ENCODE results near the gene CHST3. TPM values are rescaled to one million over a fixed set of nuclear protein-coding genes. Genes with fewer than 3 reads are reported as not detected.
"Not testable (repeated sequence)": the region's sequence is repeated elsewhere in the genome, so short reads cannot be mapped to it uniquely, and the experiment has no call there.

CHST3 gene
- 12.9 and 14.1 TPM in 2 replicates for total RNA-seq
- long read RNA-seq, partial matches to known transcripts, result 0 of 3 reads
- long read RNA-seq, other reads (novel, unspliced or antisense), result 3 of 3 reads

GRCh38 chr10:71964098-71964742, at the start of gene CHST3:
TSS of gene CHST3 (plus strand) at chr10:71964395. CDS start at chr10:72005843, 41,448 bp downstream.
- DNase-seq (ENCODE audit: low spot score, unreplicated experiment), result peak; percentile 35
- Mint-ChIP-seq H3K4me3 (ENCODE audit: low read depth) (peak within 1 kb of the TSS; percentile 90), H3K36me3 (ENCODE audit: insufficient read depth) (peaks cover 4% of the 10 kb centered on the region), H3K4me1 (ENCODE audit: low read depth) (peaks cover 35% of the 10 kb centered on the region), H3K27me3 (no peaks in the 10 kb centered on the region), H3K27ac (peak within 1 kb of the TSS; percentile 96), H3K9me3 (ENCODE audit: low read depth) (peaks cover 6% of the 10 kb centered on the region)
- no peak for TF ChIP-seq CTCF (IDR thresholded peaks at IDR 0.05; ENCODE audit: unreplicated experiment)

- Mint-ChIP-seq H3K4me1 (ENCODE audit: low read depth) (no peaks in the 10 kb centered on the region), H3K9me3 (ENCODE audit: low read depth) (peaks cover 4% of the 10 kb centered on the region), H3K27me3 (no peaks in the 10 kb centered on the region), H3K4me3 (ENCODE audit: low read depth) (no peak overlapping the region), H3K27ac (no peak overlapping the region), H3K36me3 (ENCODE audit: insufficient read depth) (peaks cover 2% of the 10 kb centered on the region)
- no peak for TF ChIP-seq CTCF (IDR thresholded peaks at IDR 0.05; ENCODE audit: unreplicated experiment)
- no peak for DNase-seq (ENCODE audit: low spot score, unreplicated experiment)
Measured at GRCh38 chr10:71916827-71917226, 47.4 kb upstream of the CHST3 start.

GRCh38 chr10:71918992-71919391, 45.2 kb upstream of the CHST3 start:
- no peak overlapping the region for H3K27ac Mint-ChIP-seq
- no peak for TF ChIP-seq CTCF (IDR thresholded peaks at IDR 0.05; ENCODE audit: unreplicated experiment)
- H3K9me3 Mint-ChIP-seq (ENCODE audit: low read depth), result peaks cover 4% of the 10 kb centered on the region
- no peak for DNase-seq (ENCODE audit: low spot score, unreplicated experiment)
- H3K36me3 Mint-ChIP-seq (ENCODE audit: insufficient read depth), result peaks cover 2% of the 10 kb centered on the region
- no peaks in the 10 kb centered on the region for H3K4me1 Mint-ChIP-seq (ENCODE audit: low read depth)
- no peaks in the 10 kb centered on the region for H3K27me3 Mint-ChIP-seq
- H3K4me3 Mint-ChIP-seq (ENCODE audit: low read depth), result no peak overlapping the region

- H3K27ac Mint-ChIP-seq; DNase-seq (ENCODE audit: low spot score, unreplicated experiment); H3K9me3 Mint-ChIP-seq (ENCODE audit: low read depth); H3K4me1 Mint-ChIP-seq (ENCODE audit: low read depth); H3K27me3 Mint-ChIP-seq; H3K36me3 Mint-ChIP-seq (ENCODE audit: insufficient read depth); H3K4me3 Mint-ChIP-seq (ENCODE audit: low read depth): not testable (repeated sequence)
Measured at GRCh38 chr10:71919956-71920539, 44.1 kb upstream of the CHST3 start.

- peaks cover 4% of the 10 kb centered on the region for H3K9me3 Mint-ChIP-seq (ENCODE audit: low read depth)
- DNase-seq (ENCODE audit: low spot score, unreplicated experiment), result no peak
- peaks cover 2% of the 10 kb centered on the region for H3K36me3 Mint-ChIP-seq (ENCODE audit: insufficient read depth)
- H3K27me3 Mint-ChIP-seq, result peaks cover 2% of the 10 kb centered on the region
- H3K4me3 Mint-ChIP-seq (ENCODE audit: low read depth), result no peak overlapping the region
- H3K4me1 Mint-ChIP-seq (ENCODE audit: low read depth), result no peaks in the 10 kb centered on the region
- no peak overlapping the region for H3K27ac Mint-ChIP-seq
- TF ChIP-seq CTCF (IDR thresholded peaks at IDR 0.05; ENCODE audit: unreplicated experiment), result no peak
Measured at GRCh38 chr10:71920540-71921323, 43.5 kb upstream of the CHST3 start.

All from progenitor cell of endocrine pancreas (in vitro differentiated cells).